ENCODE data around the gene LRFN4.

Gene LRFN4

GRCh38 chr11:66858939-66859685 lies 2.2 kb downstream of the LRFN4 start:
- FAIRE-seq = no peak

GRCh38 chr11:66859686-66860448 lies 3.0 kb downstream of the LRFN4 start:
- FAIRE-seq = no peak

- no peak for FAIRE-seq
Measured at GRCh38 chr11:66860449-66860831, 3.6 kb downstream of the LRFN4 start.

GRCh38 chr11:66861038-66861773 lies 4.3 kb downstream of the LRFN4 start:
- no peak for FAIRE-seq

GRCh38 chr11:66861774-66862558 lies 5.1 kb downstream of the LRFN4 start:
- FAIRE-seq = no peak

DNA sequence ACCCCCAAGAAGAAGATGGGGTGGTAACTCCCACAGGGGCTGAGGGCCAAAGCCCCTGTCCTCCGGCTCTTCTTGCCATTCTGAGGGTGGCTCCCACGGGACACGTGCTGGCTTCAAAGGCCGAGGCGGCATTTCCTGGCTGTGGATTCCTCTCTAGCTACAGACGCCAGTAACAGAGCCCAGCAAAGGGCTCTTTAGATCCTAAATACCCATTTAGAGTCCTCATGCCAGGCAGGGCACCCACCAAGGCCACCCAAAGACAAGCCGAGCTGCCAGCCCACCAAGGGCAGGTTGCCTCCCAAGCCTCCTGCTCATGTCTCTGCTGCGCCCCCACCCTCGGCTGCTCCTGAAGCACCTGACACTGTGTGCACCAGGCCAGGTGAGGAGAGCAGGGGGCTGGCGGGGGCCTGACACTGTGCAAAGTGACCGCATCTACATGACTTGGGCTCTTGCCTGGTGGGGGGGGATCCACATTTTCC lies 5.7 kb downstream of the LRFN4 start:
- no peak for FAIRE-seq

DNA sequence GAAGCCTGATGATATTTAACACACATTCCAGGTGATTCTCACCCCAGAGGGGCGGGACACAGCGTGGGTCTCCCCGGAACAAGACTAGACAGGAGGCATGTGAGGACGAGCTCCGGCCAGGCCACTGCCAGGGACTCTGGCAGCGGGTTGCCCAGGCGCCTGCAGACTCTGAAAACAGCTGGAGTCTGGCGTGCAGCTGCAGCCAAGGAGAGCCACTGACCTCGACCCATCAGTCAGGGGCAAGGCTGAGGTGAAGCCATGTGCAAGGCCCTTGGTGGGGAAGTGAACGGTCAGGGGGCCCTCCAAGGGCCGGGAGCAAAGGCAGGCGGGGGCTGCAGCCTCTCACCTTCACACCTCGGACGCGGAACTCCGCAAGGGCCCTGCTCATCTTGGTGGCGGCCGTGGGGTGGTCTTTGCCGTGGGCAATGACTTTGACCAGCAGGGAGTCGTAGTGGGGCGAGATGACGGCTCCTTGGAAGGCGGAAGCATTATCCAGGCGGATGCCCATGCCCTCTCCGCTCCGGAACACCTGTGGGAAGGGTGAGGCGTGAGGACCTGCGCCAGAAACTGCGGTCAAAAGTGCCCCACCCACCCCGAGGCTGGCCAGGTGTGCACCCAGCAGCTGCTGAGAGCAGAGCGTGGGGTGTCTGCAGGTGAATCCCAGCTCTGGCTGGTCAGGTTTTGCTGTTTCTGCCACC lies 6.7 kb downstream of the LRFN4 start:
- FAIRE-seq = no peak

DNA sequence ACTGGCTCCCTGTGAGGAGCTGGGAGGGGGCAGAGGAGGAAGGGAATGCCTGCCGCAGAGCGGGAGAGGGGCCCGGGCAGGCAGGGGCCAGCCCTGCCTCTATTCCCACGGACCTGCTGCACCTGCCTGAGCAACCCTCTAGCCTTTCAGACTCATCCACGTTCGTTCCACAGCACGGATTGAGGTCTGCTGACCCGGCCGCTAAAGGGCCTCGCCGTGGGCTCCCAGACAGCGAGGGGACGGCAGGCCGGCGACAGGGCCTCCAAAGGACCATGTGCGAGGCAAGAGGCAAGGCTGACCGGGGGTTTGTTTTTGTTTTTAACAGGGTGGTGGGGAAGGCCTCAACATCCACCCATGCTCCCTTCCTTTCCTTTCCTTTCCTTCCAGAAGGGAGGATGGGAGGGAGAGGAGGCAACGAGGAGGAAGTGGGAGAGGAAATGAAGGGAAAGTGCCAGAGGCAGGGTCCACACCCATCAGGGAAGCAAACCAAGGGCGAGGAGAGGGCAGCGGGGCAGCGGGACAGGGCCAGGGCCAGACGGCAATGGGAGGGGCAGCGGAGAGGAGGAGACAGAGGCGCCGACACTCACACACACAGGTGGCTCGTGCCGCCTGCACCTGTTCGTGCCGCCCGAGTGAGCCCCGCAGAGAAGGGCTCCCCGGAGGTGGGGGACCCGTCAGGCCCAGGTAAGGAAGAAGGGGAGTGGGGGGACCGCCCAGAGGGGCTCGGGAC lies 7.5 kb downstream of the LRFN4 start:
- FAIRE-seq = no peak

- FAIRE-seq = no peak
Measured at GRCh38 chr11:66864924-66865697, 8.2 kb downstream of the LRFN4 start.

- FAIRE-seq = no peak
Measured at GRCh38 chr11:66866007-66866406, 9.1 kb downstream of the LRFN4 start.

GRCh38 chr11:66866511-66866986 lies 9.7 kb downstream of the LRFN4 start:
- no peak for FAIRE-seq

DNA sequence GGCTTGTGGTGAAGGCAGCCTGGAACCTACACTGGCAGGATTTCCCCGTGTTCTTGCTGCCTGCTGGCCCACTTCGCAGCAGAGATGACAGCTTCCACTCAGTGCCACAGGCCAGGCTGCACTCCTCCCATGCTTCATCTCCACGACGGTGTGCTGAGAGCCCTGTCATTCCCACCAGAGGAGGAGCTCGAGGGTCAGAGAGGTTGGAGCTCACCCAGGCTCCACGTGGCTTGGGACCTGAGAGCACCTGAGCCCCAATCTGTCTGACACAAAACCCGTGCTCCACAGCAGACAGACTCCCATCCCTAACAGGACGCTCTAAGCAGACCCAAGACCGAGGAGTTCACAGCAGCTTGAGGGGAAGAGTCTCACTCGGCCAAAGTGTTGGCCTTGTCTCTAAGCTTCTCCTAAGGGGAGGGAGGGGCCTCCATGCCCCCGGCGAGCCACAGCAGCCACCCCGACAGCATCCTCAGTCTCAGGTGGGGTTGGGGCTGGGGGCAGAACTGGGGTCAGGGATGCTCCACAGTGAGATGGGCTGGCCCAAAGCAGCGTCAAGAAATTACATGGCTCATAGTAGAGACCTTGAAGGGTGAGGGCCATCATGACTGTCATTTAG lies 10.7 kb downstream of the LRFN4 start:
- FAIRE-seq = no peak

- FAIRE-seq = no peak
Measured at GRCh38 chr11:66868082-66868725, 11.3 kb downstream of the LRFN4 start.

GRCh38 chr11:66868726-66869566 lies 12.1 kb downstream of the LRFN4 start:
- FAIRE-seq = no peak

DNA sequence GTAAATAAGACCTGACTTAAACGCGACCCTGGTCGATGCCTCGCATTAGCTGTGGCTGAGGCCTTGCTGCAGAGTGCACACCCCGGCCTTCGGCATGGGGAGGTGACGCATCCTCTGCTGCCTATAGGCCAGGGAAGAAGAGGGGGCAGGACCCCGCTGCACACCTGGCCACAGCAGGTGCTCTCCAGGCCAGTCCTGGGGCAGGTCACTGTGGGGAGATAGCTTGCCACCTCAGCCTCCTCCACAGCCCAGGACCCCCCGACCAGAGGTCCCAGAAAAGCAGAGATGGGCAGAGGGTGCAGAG lies 12.7 kb downstream of the LRFN4 start:
- FAIRE-seq = no peak

GRCh38 chr11:66870131-66870530 lies 13.3 kb downstream of the LRFN4 start:
- no peak for FAIRE-seq

DNA sequence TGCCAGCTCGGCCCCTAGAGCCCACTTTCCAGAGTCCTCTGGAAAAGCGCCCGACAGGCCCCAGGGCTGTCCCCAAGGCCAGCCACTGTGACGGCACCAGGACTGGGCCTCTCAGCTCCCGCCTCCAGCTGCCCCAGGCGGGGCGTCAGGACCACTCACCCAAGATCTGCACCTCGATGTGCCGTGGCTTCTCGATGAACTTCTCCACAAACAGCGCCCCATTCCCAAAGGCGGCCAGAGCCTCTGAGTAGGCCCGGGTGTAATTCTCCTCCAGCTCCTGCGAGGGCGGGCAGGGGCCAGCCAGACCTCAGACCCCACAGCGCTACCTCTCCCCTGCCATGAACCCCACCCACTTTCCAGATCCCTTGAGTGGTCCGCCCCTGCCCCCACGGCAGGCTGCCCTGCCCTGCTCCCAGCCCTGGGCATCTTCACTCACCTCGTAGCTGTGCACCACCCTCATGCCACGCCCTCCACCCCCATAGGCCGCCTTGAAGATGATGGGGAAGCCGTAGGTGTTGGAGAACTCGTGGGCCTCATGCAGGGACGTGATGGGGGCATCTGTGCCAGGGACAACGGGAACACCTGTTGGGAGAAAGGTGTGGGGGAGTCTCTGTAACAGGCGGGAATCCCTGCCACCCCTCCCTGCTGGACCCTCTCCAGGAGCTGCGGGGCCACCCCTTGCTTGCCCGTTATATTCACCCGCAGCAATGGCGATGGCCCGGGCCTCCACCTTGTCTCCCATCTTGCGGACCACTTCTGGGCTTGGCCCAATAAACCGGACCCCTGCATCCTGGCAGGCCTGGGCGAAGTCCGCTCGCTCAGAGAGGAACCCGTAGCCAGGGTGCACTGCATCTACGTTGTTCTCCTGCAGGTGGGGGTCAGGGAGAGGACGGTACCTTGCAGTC lies 14.0 kb downstream of the LRFN4 start:
- no peak for FAIRE-seq

All from colon (tissue), 2 donors.